Sigmoid colon (tissue), 7 donors: ENCODE data around the gene TIMP2. TPM values are rescaled to one million over a fixed set of nuclear protein-coding genes. Genes with fewer than 3 reads are reported as not detected.

Experiments
- DNase-seq: peaks from one replicate; pipeline ENCODE4 v3.0.0-alpha.2; 2019
- H3K27ac ChIP-seq, 4 donors: fragments of 200-600 bp; sonication (generic); one replicate each; pipeline ENCODE4 v1.5.1; 2016 to 2019; ENCODE audit warnings: mild to moderate bottlenecking in 1 of 4
- H3K27me3 ChIP-seq, 3 donors: fragments of 200-600 bp; sonication (generic); one replicate each; pipeline ENCODE4 v1.5.1; 2019; ENCODE audit warnings: mild to moderate bottlenecking in 1 of 3
- H3K36me3 ChIP-seq, 4 donors: fragments of 200-600 bp; sonication (generic); one replicate each; pipeline ENCODE4 v1.5.1; 2016 to 2019
- H3K4me1 ChIP-seq, 4 donors: fragments of 200-600 bp; sonication (generic); one replicate each; pipeline ENCODE4 v1.5.1; 2017 to 2019
- H3K4me3 ChIP-seq, 4 donors: fragments of 200-600 bp; sonication (generic); one replicate each; pipeline ENCODE4 v1.5.1; 2017 to 2019; ENCODE audit warnings: mild to moderate bottlenecking in 2 of 4, moderate library complexity in 1 of 4
- H3K9me3 ChIP-seq, 4 donors: fragments of 200-600 bp in 3 of 4; sonication (generic) in 3 of 4; one replicate each; pipeline versions ENCODE4 v1.5.1 to v1.6.1; 2013 to 2019
- EP300 ChIP-seq, 4 donors: sonication (generic); formaldehyde crosslinking; IDR thresholded peaks; one replicate each; pipeline ENCODE4 v1.6.1; 2017; ENCODE audit warnings: antibody characterized with exemption in 4 of 4
- POLR2A ChIP-seq, 2 donors: fragments of 450-650 bp; IDR thresholded peaks; one replicate each; pipeline ENCODE4 v1.6.1; 2016; ENCODE audit warnings: antibody characterized with exemption in 2 of 2, mild to moderate bottlenecking in 2 of 2, moderate library complexity in 2 of 2
- POLR2AphosphoS5 ChIP-seq, 4 donors: sonication (generic); formaldehyde crosslinking; IDR thresholded peaks; one replicate each; pipeline ENCODE4 v1.6.1; 2017; ENCODE audit warnings: antibody characterized with exemption in 4 of 4
- WGBS, 2 donors: extraction: QIAGEN DNeasy Blood & Tissue Kit; methylation state at CpG; one replicate each; pipeline ENCODE4 v1.1.7; 2013; 5-methylcytosine and 5-hydroxymethylcytosine counted together
- intact Hi-C: fragments of 100-400 bp; cut with DNase I; formaldehyde crosslinking; loops from one replicate; pipeline ENCODE4 v1.15.1; 2023
- polyA plus RNA-seq, 3 donors: library from polyadenylated mRNA; stranded (reverse); fragments of 200-250 nt; gene quantifications; one replicate each; pipeline ENCODE4 v1.2.3, GENCODE V29; 2013
- total RNA-seq, 4 donors: library from RNA; depleted of rRNA; stranded (reverse); fragments of >200 nt; gene quantifications; one replicate each; pipeline ENCODE4 v1.1.0, GENCODE V29; 2016
- TF ChIP-seq, protein P1 (sequence below), 4 experiments: fragments of 450-650 bp in 3 of 4; fragments of 200-600 bp in 1 of 4; IDR thresholded peaks; one replicate each; pipeline ENCODE4 v1.5.1; 2016 to 2019; ENCODE audit warnings: antibody characterized with exemption in 4 of 4, mild to moderate bottlenecking in 3 of 4, moderate library complexity in 2 of 4
- donor health status: healthy with polysubstance abuse.
- donor health status: Bipolar disorder and iron deficiency.
- donor health status: healthy.

TIMP2 gene
- total and polyA plus RNA-seq, 7 donors: 16.4 to 227 (median 142) TPM

DNA sequence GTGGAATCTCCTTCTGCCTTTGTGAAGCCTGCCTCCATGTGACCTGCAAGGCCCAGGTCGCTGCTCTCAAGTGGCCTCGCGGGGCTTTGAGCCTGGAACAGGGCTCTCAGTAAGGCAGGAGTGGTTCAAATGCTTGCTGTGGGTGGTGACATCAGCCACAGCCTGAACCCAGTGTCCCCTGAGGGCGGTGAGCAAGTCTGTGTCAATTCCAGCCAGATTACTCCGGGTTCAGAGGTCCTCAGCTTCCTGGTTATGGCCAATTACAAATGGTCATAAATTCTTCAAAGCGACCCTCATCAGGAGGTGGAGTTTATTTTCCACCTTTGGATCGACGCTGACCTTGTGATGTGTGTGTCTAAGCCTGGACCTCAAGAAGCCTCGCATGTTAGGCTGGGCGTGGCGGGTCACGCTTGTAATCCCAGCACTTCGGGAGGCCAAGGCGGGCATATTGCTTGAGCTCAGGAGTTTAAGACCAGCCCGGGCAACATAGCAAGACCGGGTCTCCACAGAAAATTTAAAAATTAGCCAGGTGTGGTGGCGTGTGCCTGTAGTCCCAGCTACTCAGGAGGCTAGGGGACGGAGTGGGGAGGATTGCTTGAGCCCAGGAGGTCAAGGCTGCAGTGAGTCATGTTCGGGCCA, 37.3 kb upstream of the TIMP2 start:
- intact Hi-C loops: no loop called here
- Histone ChIP-seq H3K27me3 (no peaks in the 10 kb centered on the region), H3K4me1 (peaks cover 0 to 7% (median 2%) of the 10 kb centered on the region in 4 donors), H3K9me3 (no peaks in the 10 kb centered on the region), H3K4me3 (no peak overlapping the region), H3K27ac (no peak overlapping the region), H3K36me3 (no peaks in the 10 kb centered on the region)
- WGBS, 2 donors: 27 to 68% methylated on average over 19 of the region's 19 CpGs
- DNase-seq: no peak
- TF ChIP-seq POLR2AphosphoS5 (IDR thresholded peaks at IDR 0.05) (no peak), POLR2A (IDR thresholded peaks at IDR 0.05) (no peak), EP300 (IDR thresholded peaks at IDR 0.05) (no peak)
- TF ChIP-seq, protein P1, sequence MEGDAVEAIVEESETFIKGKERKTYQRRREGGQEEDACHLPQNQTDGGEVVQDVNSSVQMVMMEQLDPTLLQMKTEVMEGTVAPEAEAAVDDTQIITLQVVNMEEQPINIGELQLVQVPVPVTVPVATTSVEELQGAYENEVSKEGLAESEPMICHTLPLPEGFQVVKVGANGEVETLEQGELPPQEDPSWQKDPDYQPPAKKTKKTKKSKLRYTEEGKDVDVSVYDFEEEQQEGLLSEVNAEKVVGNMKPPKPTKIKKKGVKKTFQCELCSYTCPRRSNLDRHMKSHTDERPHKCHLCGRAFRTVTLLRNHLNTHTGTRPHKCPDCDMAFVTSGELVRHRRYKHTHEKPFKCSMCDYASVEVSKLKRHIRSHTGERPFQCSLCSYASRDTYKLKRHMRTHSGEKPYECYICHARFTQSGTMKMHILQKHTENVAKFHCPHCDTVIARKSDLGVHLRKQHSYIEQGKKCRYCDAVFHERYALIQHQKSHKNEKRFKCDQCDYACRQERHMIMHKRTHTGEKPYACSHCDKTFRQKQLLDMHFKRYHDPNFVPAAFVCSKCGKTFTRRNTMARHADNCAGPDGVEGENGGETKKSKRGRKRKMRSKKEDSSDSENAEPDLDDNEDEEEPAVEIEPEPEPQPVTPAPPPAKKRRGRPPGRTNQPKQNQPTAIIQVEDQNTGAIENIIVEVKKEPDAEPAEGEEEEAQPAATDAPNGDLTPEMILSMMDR (IDR thresholded peaks at IDR 0.05): no peak

GRCh38 chr17:78961571-78961970, 36.4 kb upstream of the TIMP2 start:
- TF ChIP-seq, protein P1 (IDR thresholded peaks at IDR 0.05): no peak
- no peak for TF ChIP-seq POLR2AphosphoS5 (IDR thresholded peaks at IDR 0.05)
- no peak for TF ChIP-seq EP300 (IDR thresholded peaks at IDR 0.05)
- no peak for TF ChIP-seq POLR2A (IDR thresholded peaks at IDR 0.05)
- no peaks in the 10 kb centered on the region for H3K36me3 ChIP-seq
- peaks cover 0 to 7% (median 2%) of the 10 kb centered on the region in 4 donors for H3K4me1 ChIP-seq
- intact Hi-C loops: no loop called here
- no peaks in the 10 kb centered on the region for H3K9me3 ChIP-seq
- peak overlapping the region in 1 of 4 donors; percentile 23 for H3K27ac ChIP-seq
- 89 to 93% methylated on average over 4 of the region's 4 CpGs for WGBS, 2 donors
- no peaks in the 10 kb centered on the region for H3K27me3 ChIP-seq
- no peak for DNase-seq
- no peak overlapping the region for H3K4me3 ChIP-seq

DNA sequence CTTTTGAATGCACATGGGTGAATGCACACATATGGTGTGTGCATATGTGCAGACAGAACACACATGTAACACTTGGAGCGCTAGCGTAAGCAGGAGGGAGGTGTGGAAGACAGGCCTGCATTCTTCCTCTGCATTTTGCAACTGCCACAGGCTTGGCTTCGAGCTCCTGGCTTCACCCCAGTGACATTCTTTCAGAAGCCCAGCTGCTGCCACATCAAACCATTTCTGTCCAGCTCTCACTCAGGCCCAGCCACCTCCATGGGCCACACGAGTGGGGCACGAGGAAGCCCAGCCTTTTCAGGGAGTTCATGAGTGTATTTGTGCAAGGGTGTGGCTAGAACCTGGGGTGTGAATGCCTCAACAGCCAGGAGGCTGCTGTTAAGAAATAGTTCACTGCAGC, 35.7 kb upstream of the TIMP2 start:
- Histone ChIP-seq H3K4me1 (peaks cover 0 to 7% (median 2%) of the 10 kb centered on the region in 4 donors), H3K9me3 (no peaks in the 10 kb centered on the region), H3K27ac (peak overlapping the region in 2 of 4 donors; percentile 8 to 23), H3K4me3 (no peak overlapping the region), H3K27me3 (no peaks in the 10 kb centered on the region), H3K36me3 (no peaks in the 10 kb centered on the region)
- no peak for DNase-seq
- intact Hi-C loops: no loop called here
- 33 to 70% methylated on average over 5 of the region's 5 CpGs for WGBS, 2 donors
- no peak for TF ChIP-seq POLR2A (IDR thresholded peaks at IDR 0.05)
- TF ChIP-seq POLR2AphosphoS5 (IDR thresholded peaks at IDR 0.05): no peak
- TF ChIP-seq, protein P1 (IDR thresholded peaks at IDR 0.05): no peak
- TF ChIP-seq EP300 (IDR thresholded peaks at IDR 0.05): no peak

- DNase-seq: no peak
- Histone ChIP-seq H3K4me1 (peaks cover 0 to 7% (median 2%) of the 10 kb centered on the region in 4 donors), H3K27ac (no peak overlapping the region), H3K4me3 (no peak overlapping the region), H3K36me3 (no peaks in the 10 kb centered on the region), H3K27me3 (no peaks in the 10 kb centered on the region), H3K9me3 (no peaks in the 10 kb centered on the region)
- intact Hi-C loops: no loop called here
- whole genome bisulfite sequencing, 2 donors: 93 to 96% methylated on average over 12 of the region's 12 CpGs
- TF ChIP-seq POLR2A (IDR thresholded peaks at IDR 0.05) (no peak), POLR2AphosphoS5 (IDR thresholded peaks at IDR 0.05) (no peak), EP300 (IDR thresholded peaks at IDR 0.05) (no peak)
- TF ChIP-seq, protein P1 (IDR thresholded peaks at IDR 0.05): no peak
Observed at GRCh38 chr17:78959803-78960202, 34.6 kb upstream of the TIMP2 start.
